CD4-positive, alpha-beta T cell (primary cell): Measurements from ENCODE around the gene FAM120C. TPM values are rescaled to one million over a fixed set of nuclear protein-coding genes. Genes with fewer than 3 reads are reported as not detected.

Experiments used
- ATAC-seq: fragments of 200-7000 bp; cut with Tn5 transposase; one replicate; pipeline ENCODE4 v1.10.0; 2022; ENCODE audit warnings: mild to moderate bottlenecking; ENCODE audit not compliant: poor library complexity
- CTCF ChIA-PET: fragments of 350-600 bp; sonication (Branson Sonifier 250); formaldehyde crosslinking; loops from one replicate; lab custom pipeline; 2021; ENCODE audit warnings: antibody characterized with exemption, inconsistent platforms; lab: Charles Lee
- POLR2A ChIA-PET: fragments of 350-600 bp; sonication (Branson Sonifier 250); formaldehyde crosslinking; loops from one replicate; lab custom pipeline; 2021; ENCODE audit warnings: antibody characterized with exemption, inconsistent platforms; lab: Charles Lee
- DNase-seq, 14 experiments: peaks; one replicate each; pipeline ENCODE4 v3.0.0-alpha.2; 2013 to 2020; ENCODE audit warnings: mixed read lengths in 2 of 14
- H3K27ac ChIP-seq, 2 donors: one replicate each; pipeline versions ENCODE4 v1.5.1 to v1.7.0; 2013; ENCODE audit warnings: low read length in 2 of 2, low read depth in 1 of 2, mild to moderate bottlenecking in 1 of 2
- H3K27me3 ChIP-seq, 2 experiments: 1 replicate in 1 of 2; 2 replicates in 1 of 2; pipeline versions ENCODE4 v1.6.1 to v1.7.0; 2013; ENCODE audit warnings: low read length in 2 of 2, control low read depth in 1 of 2, mild to moderate bottlenecking in 1 of 2, moderate library complexity in 1 of 2; ENCODE audit not compliant: insufficient read depth in 2 of 2, control insufficient read depth in 1 of 2
- H3K36me3 ChIP-seq: one replicate; pipeline ENCODE4 v1.6.1; 2013; ENCODE audit warnings: low read length, control low read depth; ENCODE audit not compliant: insufficient read depth
- H3K4me1 ChIP-seq: one replicate; pipeline ENCODE4 v1.6.1; 2013; ENCODE audit warnings: low read length, control low read depth; ENCODE audit not compliant: insufficient read depth
- H3K4me3 ChIP-seq: one replicate; pipeline ENCODE4 v1.5.1; 2013; ENCODE audit warnings: mild to moderate bottlenecking, low read length, moderate library complexity
- H3K9me3 ChIP-seq, 2 experiments: 1 replicate in 1 of 2; 2 replicates in 1 of 2; pipeline versions ENCODE4 v1.6.1 to v1.7.0; 2013; ENCODE audit warnings: low read length in 2 of 2, mild to moderate bottlenecking in 2 of 2, control low read depth in 1 of 2, moderate library complexity in 1 of 2; ENCODE audit not compliant: control insufficient read depth in 1 of 2, insufficient read depth in 1 of 2
- H3K27ac Mint-ChIP-seq: one replicate; pipeline ENCODE4 v1.8.0; 2020; ENCODE audit warnings: mixed read lengths
- H3K27me3 Mint-ChIP-seq: one replicate; pipeline ENCODE4 v1.8.0; 2021; ENCODE audit warnings: mixed read lengths
- H3K36me3 Mint-ChIP-seq: one replicate; pipeline ENCODE4 v1.8.0; 2021; ENCODE audit warnings: low read depth, mixed read lengths
- H3K4me1 Mint-ChIP-seq: one replicate; pipeline ENCODE4 v1.8.0; 2021; ENCODE audit warnings: low read depth, mixed read lengths
- H3K4me3 Mint-ChIP-seq: one replicate; pipeline ENCODE4 v1.8.0; 2020; ENCODE audit warnings: mild to moderate bottlenecking, mixed read lengths
- H3K9me3 Mint-ChIP-seq: one replicate; pipeline ENCODE4 v1.8.0; 2020; ENCODE audit warnings: mixed read lengths
- intact Hi-C, 2 experiments: fragments of 100-400 bp; cut with DNase I in 1 of 2; cut with micrococcal nuclease in 1 of 2; formaldehyde crosslinking; loops; one replicate each; pipeline versions ENCODE4 v1.15.1 to v1.9.0; 2023 to 2025; cut with DNase I, micrococcal nuclease
- total RNA-seq, 174 experiments: library from RNA in 2 of 174; stranded (reverse) in 2 of 174; gene quantifications; one replicate each; pipeline ENCODE4 v1.2.3 and lab custom pipeline; 2021 to 2026
- TF ChIP-seq, protein P1 (sequence below): fragments of 200-600 bp; IDR thresholded peaks from one replicate; pipeline ENCODE4 v1.8.0; 2022; ENCODE audit warnings: antibody characterized with exemption, mild to moderate bottlenecking

The FAM120C gene
- total RNA-seq, 2 experiments from 2014 or later = 12.3 to 13.3 TPM

DNA sequence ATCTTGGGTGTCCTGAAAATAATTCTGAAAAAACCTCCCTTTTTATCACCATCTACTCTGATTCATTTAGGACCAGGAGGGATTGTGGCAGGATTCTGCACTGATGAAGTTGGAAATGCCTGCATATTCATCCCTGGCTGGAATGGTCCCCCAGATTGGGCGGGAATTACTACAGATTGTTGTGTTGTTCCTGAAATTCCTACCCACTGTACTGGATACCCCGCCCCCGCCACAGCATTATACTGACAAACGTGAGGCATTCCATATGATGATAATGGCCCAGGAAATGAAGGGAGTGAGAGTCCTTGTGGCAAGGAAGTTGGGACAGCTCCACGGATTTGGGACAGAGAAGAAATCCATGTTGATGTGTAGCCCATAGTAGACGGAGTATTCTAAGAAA is 15.2 kb upstream of the FAM120C start:
- Histone ChIP-seq H3K4me3 (no peak overlapping the region), H3K36me3 (no peaks in the 10 kb centered on the region), H3K9me3 (no peaks in the 10 kb centered on the region), H3K27ac (no peak overlapping the region), H3K27me3 (peaks cover 0 to 8% of the 10 kb centered on the region in 2 experiments), H3K4me1 (no peaks in the 10 kb centered on the region)
- Mint-ChIP-seq H3K4me3 (no peak overlapping the region), H3K27ac (no peak overlapping the region), H3K4me1 (no peaks in the 10 kb centered on the region), H3K36me3 (no peaks in the 10 kb centered on the region), H3K27me3 (peaks cover 9% of the 10 kb centered on the region), H3K9me3 (no peaks in the 10 kb centered on the region)
- no peak for ATAC-seq
- ChIA-PET POLR2A (no interaction called here), CTCF (no interaction called here)
- TF ChIP-seq, protein P1, sequence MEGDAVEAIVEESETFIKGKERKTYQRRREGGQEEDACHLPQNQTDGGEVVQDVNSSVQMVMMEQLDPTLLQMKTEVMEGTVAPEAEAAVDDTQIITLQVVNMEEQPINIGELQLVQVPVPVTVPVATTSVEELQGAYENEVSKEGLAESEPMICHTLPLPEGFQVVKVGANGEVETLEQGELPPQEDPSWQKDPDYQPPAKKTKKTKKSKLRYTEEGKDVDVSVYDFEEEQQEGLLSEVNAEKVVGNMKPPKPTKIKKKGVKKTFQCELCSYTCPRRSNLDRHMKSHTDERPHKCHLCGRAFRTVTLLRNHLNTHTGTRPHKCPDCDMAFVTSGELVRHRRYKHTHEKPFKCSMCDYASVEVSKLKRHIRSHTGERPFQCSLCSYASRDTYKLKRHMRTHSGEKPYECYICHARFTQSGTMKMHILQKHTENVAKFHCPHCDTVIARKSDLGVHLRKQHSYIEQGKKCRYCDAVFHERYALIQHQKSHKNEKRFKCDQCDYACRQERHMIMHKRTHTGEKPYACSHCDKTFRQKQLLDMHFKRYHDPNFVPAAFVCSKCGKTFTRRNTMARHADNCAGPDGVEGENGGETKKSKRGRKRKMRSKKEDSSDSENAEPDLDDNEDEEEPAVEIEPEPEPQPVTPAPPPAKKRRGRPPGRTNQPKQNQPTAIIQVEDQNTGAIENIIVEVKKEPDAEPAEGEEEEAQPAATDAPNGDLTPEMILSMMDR = no peak
- intact Hi-C loops = no loop called here
- no peak for DNase-seq

DNA sequence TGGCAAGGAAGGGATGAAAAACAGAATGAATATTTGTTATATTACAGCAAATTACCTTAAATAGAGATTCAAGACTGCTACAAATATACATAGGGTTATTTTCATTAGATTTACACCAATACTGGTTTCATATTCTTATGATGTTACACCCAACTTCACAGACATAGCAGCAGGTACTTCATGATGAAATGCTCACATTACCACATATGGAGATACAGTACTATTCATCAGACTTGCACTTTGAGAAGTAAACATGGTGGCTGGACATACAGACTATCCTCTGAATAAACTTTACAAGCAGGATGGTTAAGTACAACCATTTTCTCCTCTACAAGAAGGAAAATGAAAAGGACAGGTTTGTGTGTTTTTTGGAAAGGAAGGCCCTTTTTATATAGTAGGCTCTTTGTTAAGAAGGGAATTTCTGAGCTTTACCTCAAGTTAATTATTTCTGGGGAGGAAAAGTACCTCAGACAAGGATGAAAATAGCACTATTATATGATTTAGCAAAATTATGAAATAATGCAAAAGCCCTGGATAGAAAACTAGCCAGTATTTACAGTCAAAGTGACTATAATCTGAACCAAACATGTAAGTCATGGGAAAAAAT is 12.0 kb upstream of the FAM120C start:
- CTCF ChIA-PET = no interaction called here
- Histone ChIP-seq H3K4me1 (no peaks in the 10 kb centered on the region), H3K27me3 (peaks cover 0 to 4% of the 10 kb centered on the region in 2 experiments), H3K36me3 (no peaks in the 10 kb centered on the region), H3K9me3 (no peaks in the 10 kb centered on the region), H3K4me3 (no peak overlapping the region), H3K27ac (no peak overlapping the region)
- ATAC-seq (no peak), DNase-seq (no peak)
- Mint-ChIP-seq H3K9me3 (no peaks in the 10 kb centered on the region), H3K4me1 (no peaks in the 10 kb centered on the region), H3K4me3 (no peak overlapping the region), H3K27ac (no peak overlapping the region), H3K36me3 (no peaks in the 10 kb centered on the region), H3K27me3 (peaks cover 5% of the 10 kb centered on the region)
- TF ChIP-seq, protein P1 = no peak
- intact Hi-C loops = no loop called here
- POLR2A ChIA-PET = no interaction called here

DNA sequence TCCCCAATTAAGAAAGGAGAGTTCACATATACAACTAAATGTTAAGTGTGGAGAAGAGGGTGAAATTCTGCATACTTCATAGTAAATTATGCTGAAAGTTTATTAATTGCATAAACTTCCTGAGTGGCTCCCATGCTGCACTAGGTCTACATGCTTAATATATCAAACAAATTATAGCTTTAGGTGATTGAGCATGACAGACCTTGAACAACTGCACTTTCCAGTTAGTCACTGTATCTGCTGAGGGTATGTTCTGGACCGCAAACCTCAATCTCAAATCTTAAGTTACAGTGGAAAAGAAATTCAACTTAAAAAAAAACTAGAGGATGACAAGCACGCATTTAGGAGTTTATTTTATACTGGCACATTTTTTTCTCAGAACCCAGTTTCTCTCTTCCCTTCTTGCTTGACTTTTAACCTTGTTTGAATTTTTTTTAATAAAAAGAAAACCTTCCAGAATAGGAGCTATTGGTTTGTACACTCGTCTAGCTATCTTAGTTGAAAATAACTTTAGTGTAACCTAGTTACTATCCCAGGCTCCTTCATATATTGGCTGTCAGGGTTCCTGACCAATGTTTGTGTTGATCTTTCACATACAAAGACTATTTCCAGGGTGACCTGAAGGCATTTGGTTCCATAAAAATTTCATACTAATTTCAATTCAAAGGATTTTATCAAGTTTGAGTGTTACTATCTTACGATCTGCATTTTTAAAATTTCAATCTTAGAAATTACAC is 10.2 kb upstream of the FAM120C start:
- intact Hi-C loops = no loop called here
- Histone ChIP-seq H3K4me1 (no peaks in the 10 kb centered on the region), H3K27me3 (no peaks in the 10 kb centered on the region), H3K27ac (no peak overlapping the region), H3K4me3 (no peak overlapping the region), H3K36me3 (no peaks in the 10 kb centered on the region), H3K9me3 (no peaks in the 10 kb centered on the region)
- no peak overlapping the region for H3K27ac Mint-ChIP-seq
- no peak for DNase-seq
- H3K9me3 Mint-ChIP-seq = no peaks in the 10 kb centered on the region
- H3K36me3 Mint-ChIP-seq = no peaks in the 10 kb centered on the region
- H3K4me3 Mint-ChIP-seq = no peak overlapping the region
- H3K4me1 Mint-ChIP-seq = no peaks in the 10 kb centered on the region
- CTCF ChIA-PET = no interaction called here
- POLR2A ChIA-PET = no interaction called here
- no peak for ATAC-seq
- TF ChIP-seq, protein P1 = no peak
- H3K27me3 Mint-ChIP-seq = no peaks in the 10 kb centered on the region
